HepG2 (cell line): ENCODE measurements around the gene NAPB. TPM values are rescaled to one million over a fixed set of nuclear protein-coding genes. Genes with fewer than 3 reads are reported as not detected.

ENCODE experiments used
- ATAC-seq: fragments of 200-7000 bp; cut with Tn5 transposase; 3 replicates; pipeline ENCODE4 v1.9.1; 2020; ENCODE audit warnings: mild to moderate bottlenecking, moderate library complexity
- BruUV-seq: library from RNA; stranded (reverse); fragments of 400-500 nt; replicated peaks from 2 replicates; lab custom pipeline; 2021; lab: Mats Ljungman, UMichigan
- CTCF ChIA-PET: fragments of 300-600 bp; formaldehyde crosslinking; extraction: SDS; loops from one replicate; lab custom pipeline; 2021; ENCODE audit warnings: low total read pairs, inconsistent platforms, low intra/inter-chr PET ratio; lab: Yijun Ruan, JAX
- POLR2A ChIA-PET: fragments of 350-600 bp; sonication (Branson Sonifier 250); formaldehyde crosslinking; loops from one replicate; lab custom pipeline; 2020; ENCODE audit warnings: antibody characterized with exemption, inconsistent platforms; lab: Yijun Ruan, JAX
- DNase-seq: peaks from one replicate; pipeline ENCODE4 v3.0.0-alpha.2; 2015; ENCODE audit warnings: low spot score
- FAIRE-seq: peaks from 3 replicates; lab custom pipeline; 2011; peaks lifted over from hg19 to GRCh38; lab: Jason Lieb, UNC
- H2AFZ ChIP-seq: one replicate; pipeline ENCODE4 v1.6.1; 2011; ENCODE audit warnings: low read length, inconsistent platforms
- H3K27ac ChIP-seq: fragments of 300-600 bp; 3 replicates; pipeline ENCODE4 v1.8.0; 2011; ENCODE audit warnings: mixed run types, mild to moderate bottlenecking, mixed read lengths, low read length, inconsistent platforms; ENCODE audit not compliant: insufficient read depth; ENCODE audit errors: extremely low read length
- H3K27me3 ChIP-seq, 2 experiments: fragments of 200-600 bp in 1 of 2; 2 replicates in 1 of 2; 3 replicates in 1 of 2; pipeline versions ENCODE4 v1.6.0 to v1.8.0; 2011; ENCODE audit warnings: low read length in 2 of 2, mild to moderate bottlenecking in 2 of 2, moderate library complexity in 2 of 2, inconsistent platforms in 1 of 2; ENCODE audit not compliant: insufficient read depth in 2 of 2, control insufficient read depth in 1 of 2
- H3K36me3 ChIP-seq, 2 experiments: fragments of 200-600 bp in 1 of 2; replicated peaks in 1 of 2; 2 replicates in 1 of 2; 3 replicates in 1 of 2; pipeline versions ENCODE4 v1.5.1 to v1.8.0; 2011; ENCODE audit warnings: low read length in 2 of 2, inconsistent platforms in 1 of 2; ENCODE audit not compliant: insufficient read depth in 2 of 2, control insufficient read depth in 1 of 2
- H3K4me1 ChIP-seq: 2 replicates; pipeline ENCODE4 v1.5.1; 2012; ENCODE audit warnings: low read length, inconsistent platforms; ENCODE audit not compliant: insufficient read depth
- H3K4me2 ChIP-seq: 2 replicates; pipeline ENCODE4 v1.6.0; 2011; ENCODE audit warnings: low read depth, low read length, inconsistent platforms
- H3K4me3 ChIP-seq, 3 experiments: fragments of 200-600 bp in 1 of 3; sonication (generic), shearing (Covaris generic) in 1 of 3; replicated peaks in 1 of 3; 2 replicates each; pipeline ENCODE4 v1.5.1; 2011 to 2016; ENCODE audit warnings: low read length in 3 of 3, inconsistent platforms in 2 of 3, low read depth in 2 of 3, mild to moderate bottlenecking in 2 of 3, control low read depth in 1 of 3, mixed read lengths in 1 of 3; ENCODE audit not compliant: insufficient read depth in 1 of 3
- H3K79me2 ChIP-seq: one replicate; pipeline ENCODE4 v1.6.1; 2011; ENCODE audit warnings: low read length, inconsistent platforms; ENCODE audit not compliant: insufficient read depth
- H3K9ac ChIP-seq: 2 replicates; pipeline ENCODE4 v1.6.0; 2011; ENCODE audit warnings: mild to moderate bottlenecking, low read depth, low read length, inconsistent platforms; ENCODE audit not compliant: insufficient read depth
- H3K9me3 ChIP-seq: 2 replicates; pipeline ENCODE4 v1.5.1; 2012; ENCODE audit warnings: mild to moderate bottlenecking, low read length
- H4K20me1 ChIP-seq: 2 replicates; pipeline ENCODE4 v1.6.0; 2011; ENCODE audit warnings: inconsistent platforms, mild to moderate bottlenecking, low read length, moderate library complexity; ENCODE audit not compliant: insufficient read depth
- POLR2A ChIP-seq, 2 experiments: IDR thresholded peaks; 2 replicates each; pipeline ENCODE4 v1.6.1; 2011; ENCODE audit warnings: low read depth in 2 of 2, low read length in 2 of 2, mild to moderate bottlenecking in 1 of 2, moderate library complexity in 1 of 2; ENCODE audit not compliant: insufficient read depth in 1 of 2
- POLR2AphosphoS5 ChIP-seq: IDR thresholded peaks from 2 replicates; pipeline ENCODE4 v1.6.1; 2012; ENCODE audit warnings: low read depth, low read length
- RBFOX2 ChIP-seq: fragments of 200-400 bp; formaldehyde crosslinking; IDR thresholded peaks from 2 replicates; pipeline ENCODE4 v1.6.1; 2017; ENCODE audit warnings: low read depth, mild to moderate bottlenecking, low read length
- RBM22 ChIP-seq: fragments of 200-400 bp; formaldehyde crosslinking; optimal IDR thresholded peaks from 2 replicates; pipeline ENCODE3; 2017; ENCODE audit warnings: mild to moderate bottlenecking, low read length, moderate library complexity
- TCF7L2 ChIP-seq: IDR thresholded peaks from 2 replicates; pipeline ENCODE4 v1.6.1; 2011; ENCODE audit warnings: mild to moderate bottlenecking, low read depth, low read length, moderate library complexity
- USF2 ChIP-seq, 2 experiments: sonication (generic) in 1 of 2; formaldehyde crosslinking in 1 of 2; IDR thresholded peaks; 2 replicates each; pipeline versions ENCODE4 v1.5.1 to v1.6.1; 2011 to 2020; ENCODE audit warnings: borderline replicate concordance in 1 of 2, low read depth in 1 of 2, low read length in 1 of 2, mild to moderate bottlenecking in 1 of 2, missing genetic modification reagents in 1 of 2, moderate library complexity in 1 of 2
- ZBTB21 ChIP-seq: sonication (generic); formaldehyde crosslinking; IDR thresholded peaks from 2 replicates; pipeline ENCODE4 v1.4.0; 2020; ENCODE audit warnings: missing genetic modification reagents
- ZBTB38 ChIP-seq: sonication (generic); formaldehyde crosslinking; IDR thresholded peaks from 2 replicates; pipeline ENCODE4 v1.5.1; 2020; ENCODE audit warnings: mild to moderate bottlenecking, missing genetic modification reagents
- ZC3H4 ChIP-seq: sonication (generic); formaldehyde crosslinking; IDR thresholded peaks from 2 replicates; pipeline ENCODE4 v1.4.0; 2020; ENCODE audit warnings: missing genetic modification reagents, borderline replicate concordance
- ZFAT ChIP-seq: sonication (generic); formaldehyde crosslinking; conservative IDR thresholded peaks from 2 replicates; pipeline ENCODE4 v1.8.1; 2023; ENCODE audit warnings: missing genetic modification reagents, inconsistent platforms
- ZFP62 ChIP-seq: sonication (generic); formaldehyde crosslinking; IDR thresholded peaks from 2 replicates; pipeline ENCODE4 v1.4.0; 2020; ENCODE audit warnings: missing genetic modification reagents
- ZFY ChIP-seq: sonication (generic); formaldehyde crosslinking; IDR thresholded peaks from 2 replicates; pipeline ENCODE4 v1.4.0; 2020; ENCODE audit warnings: missing genetic modification reagents
- ZNF33A ChIP-seq: sonication (generic); formaldehyde crosslinking; IDR thresholded peaks from 2 replicates; pipeline ENCODE4 v1.5.1; 2020; ENCODE audit warnings: missing genetic modification reagents, mild to moderate bottlenecking, moderate library complexity, borderline replicate concordance
- ZNF614 ChIP-seq: IDR thresholded peaks from 2 replicates; pipeline ENCODE4 v1.6.1; 2018; ENCODE audit warnings: missing biosample characterization, missing genetic modification reagents, inconsistent platforms, borderline replicate concordance
- ZNF672 ChIP-seq: sonication (generic); formaldehyde crosslinking; IDR thresholded peaks from 2 replicates; pipeline ENCODE4 v1.8.1; 2022; ENCODE audit warnings: missing genetic modification reagents
- ZNF766 ChIP-seq: sonication (generic); formaldehyde crosslinking; IDR thresholded peaks from 2 replicates; pipeline ENCODE4 v1.5.0; 2020; ENCODE audit warnings: missing genetic modification reagents, borderline replicate concordance
- ZNF777 ChIP-seq: sonication (generic); formaldehyde crosslinking; IDR thresholded peaks from 2 replicates; pipeline ENCODE4 v1.4.0; 2020; ENCODE audit warnings: missing genetic modification reagents
- ZNF780A ChIP-seq: sonication (generic); formaldehyde crosslinking; IDR thresholded peaks from 2 replicates; pipeline ENCODE4 v1.8.0; 2022; ENCODE audit warnings: mild to moderate bottlenecking, missing genetic modification reagents, moderate library complexity
- WGBS: methylation state at CpG from one replicate; pipeline ENCODE4 v1.1.6; 2017; ENCODE audit warnings: low lambda C conversion rate; 5-methylcytosine and 5-hydroxymethylcytosine counted together
- in situ Hi-C: cut with HindIII; loops from 2 replicates; pipeline ENCODE4 v1.10.0; 2017; ENCODE audit warnings: low pct_unique_long_range_greater_than_20kb; ENCODE audit not compliant: extremely low pct_ligation_motif_present
- intact Hi-C: fragments of 100-400 bp; cut with micrococcal nuclease; formaldehyde crosslinking; loops from one replicate; pipeline ENCODE4 v1.10.0; 2022; ENCODE audit not compliant: unreplicated experiment
- polyA plus RNA-seq, 8 experiments: library from polyadenylated mRNA; depleted of rRNA in 3 of 8; stranded (reverse) in 7 of 8; unstranded in 1 of 8; fragments of >200 nt; fragmentation: Illumina TruSeq in 4 of 8; extraction: Trizol in 4 of 8; gene quantifications; 2 replicates each; pipeline versions ENCODE4 v1.2.1 to v1.2.3, GENCODE V29; 2011 to 2016; ENCODE audit warnings: low read depth in 4 of 8, missing spikeins in 1 of 8, mixed read lengths in 1 of 8; ENCODE audit not compliant: insufficient read depth in 1 of 8
- total RNA-seq, 5 experiments: library from RNA; depleted of rRNA; stranded (reverse); fragments of >200 nt; fragmentation: Illumina TruSeq; extraction: Trizol; gene quantifications; 2 replicates each; pipeline ENCODE4 v1.2.3, GENCODE V29; 2016; ENCODE audit warnings: low read depth in 1 of 5

The NAPB gene
- total and polyA plus RNA-seq, 2 of the 13 experiments (the other 11 are each of a cell fraction or from before 2014, with no cell fraction given) = 15.2 to 16.1 TPM

GRCh38 chr20:23370873-23371272 is 50.4 kb downstream of the NAPB start:
- H2AFZ ChIP-seq = no peak overlapping the region
- H3K4me1 ChIP-seq = peaks cover 29% of the 10 kb centered on the region
- H3K9ac ChIP-seq = no peak overlapping the region
- no peak for TF ChIP-seq ZBTB21 (CRISPR knock-in tag)
- WGBS = over 99% methylated on average over 3 of the region's 3 CpGs
- in situ Hi-C loops (no loop called here), intact Hi-C loops (no loop called here)
- no peak overlapping the region for H3K4me2 ChIP-seq
- POLR2A ChIA-PET = interaction anchor here (1.1 kb wide), 1 partner anchor 13 kb away, joined by 4 read pairs; no protein-coding TSS in a partner anchor
- no peak overlapping the region for H3K4me3 ChIP-seq
- ATAC-seq = no peak
- no peak for DNase-seq
- no peak overlapping the region for H3K27ac ChIP-seq
- H3K79me2 ChIP-seq = peaks cover 23% of the 10 kb centered on the region
- peaks cover 32 to 74% of the 10 kb centered on the region in 2 experiments for H3K36me3 ChIP-seq
- BruUV-seq = no TSS peak
- no peak for FAIRE-seq
- 0 out of 2 replicates have a peak, but pooled peaks cover 4% of the 10 kb centered on the region for H4K20me1 ChIP-seq
- H3K9me3 ChIP-seq = no peaks in the 10 kb centered on the region
- CTCF ChIA-PET = no interaction called here
- H3K27me3 ChIP-seq = no peaks in the 10 kb centered on the region

- WGBS = 97% methylated on average over 5 of the region's 5 CpGs
- peaks cover 29% of the 10 kb centered on the region for H3K79me2 ChIP-seq
- H3K9me3 ChIP-seq = no peaks in the 10 kb centered on the region
- H3K9ac ChIP-seq = no peak overlapping the region
- DNase-seq (no peak), FAIRE-seq (no peak), ATAC-seq (peak; percentile 14; the same call in 1 of the 3 replicates)
- no peak overlapping the region for H2AFZ ChIP-seq
- ChIA-PET POLR2A (interaction anchor here (1.1 to 1.4 kb wide), 2 partner anchors 12 to 20 kb away, joined by 3 to 4 read pairs; partner anchors contain the start of gene NXT1), CTCF (no interaction called here)
- no peak overlapping the region for H3K27ac ChIP-seq
- peaks cover 34% of the 10 kb centered on the region for H3K4me1 ChIP-seq
- no peaks in the 10 kb centered on the region for H3K27me3 ChIP-seq
- in situ Hi-C loops (no loop called here), intact Hi-C loops (no loop called here)
- no peak overlapping the region for H3K4me2 ChIP-seq
- BruUV-seq = no TSS peak
- H3K36me3 ChIP-seq = peaks cover 34 to 74% of the 10 kb centered on the region in 2 experiments
- H3K4me3 ChIP-seq = no peak overlapping the region
- TF ChIP-seq RBM22 = peak; percentile 81
- 0 out of 2 replicates have a peak, but pooled peaks have one; percentile 50 for TF ChIP-seq ZNF780A (CRISPR knock-in tag)
- TF ChIP-seq ZNF672 (CRISPR knock-in tag) = 0 out of 2 replicates have a peak, but pooled peaks have one; percentile 40
- TF ChIP-seq ZNF33A (CRISPR knock-in tag) = no peak
- TF ChIP-seq TCF7L2 = no peak
- TF ChIP-seq ZBTB38 (CRISPR knock-in tag) = no peak
- no peak for TF ChIP-seq ZFY
- TF ChIP-seq USF2 (IDR thresholded peaks at IDR 0.05; ENCODE audit: low read depth, low read length) = no peak
- TF ChIP-seq USF2 (CRISPR knock-in tag; IDR thresholded peaks at IDR 0.05; ENCODE audit: borderline replicate concordance) = no peak
- no peak for TF ChIP-seq ZFP62 (CRISPR knock-in tag)
- TF ChIP-seq RBFOX2 = no peak
- TF ChIP-seq ZNF777 = no peak
- TF ChIP-seq ZNF766 (CRISPR knock-in tag) = no peak
- no peak for TF ChIP-seq ZNF614
- no peak for TF ChIP-seq ZC3H4 (CRISPR knock-in tag)
- peak in 1 of 2 experiments; percentile 19; a peak in 1 of 4 replicates for TF ChIP-seq POLR2A (IDR thresholded peaks at IDR 0.05; ENCODE audit: insufficient read depth in 1 of 2, low read depth in 2 of 2, low read length in 2 of 2)
- 0 out of 2 replicates have a peak, but pooled peaks have one; percentile 24 for TF ChIP-seq POLR2AphosphoS5
- no peak for TF ChIP-seq ZFAT (CRISPR knock-in tag)
- TF ChIP-seq, all 625 proteins: peak for 5
- H4K20me1 ChIP-seq = 0 out of 2 replicates have a peak, but pooled peaks cover 4% of the 10 kb centered on the region
Observed at GRCh38 chr20:23370274-23370673, 51.0 kb downstream of the NAPB start.
